ENCODE data around the gene ESPNL.

The ESPNL gene

DNA sequence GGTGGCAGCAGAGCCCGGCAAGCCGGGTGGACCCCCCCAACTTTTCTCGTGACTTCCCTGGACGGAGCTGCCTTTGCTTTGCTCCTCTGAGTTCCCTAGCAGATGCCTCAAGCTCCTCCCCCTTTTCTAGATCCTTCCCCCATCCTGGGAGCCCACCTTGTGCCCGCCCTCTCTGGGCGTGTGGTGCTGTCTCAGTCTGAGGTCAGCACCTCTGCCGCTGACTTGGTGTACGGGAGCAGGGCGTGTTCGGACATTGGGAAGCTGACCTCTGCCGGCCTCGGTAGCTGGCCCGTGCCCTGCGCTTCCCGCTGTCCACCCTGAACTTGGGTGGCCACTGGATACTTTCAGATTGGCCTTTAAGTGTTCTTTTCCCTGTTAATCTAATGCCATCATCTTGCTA is 19.6 kb upstream of the ESPNL start:
- Histone ChIP-seq H3K36me3 (ENCODE audit: low read depth) (peaks cover 63% of the 10 kb centered on the region), H3K9me3 (ENCODE audit: severe bottlenecking) (no peaks in the 10 kb centered on the region), H3K27me3 (ENCODE audit: insufficient read depth, poor library complexity, severe bottlenecking) (no peaks in the 10 kb centered on the region), H3K4me3 (ENCODE audit: severe bottlenecking) (no peak overlapping the region), H3K27ac (ENCODE audit: poor library complexity, severe bottlenecking) (no peak overlapping the region), H3K4me1 (ENCODE audit: insufficient read depth, poor library complexity, severe bottlenecking) (no peaks in the 10 kb centered on the region)
- ATAC-seq (ENCODE audit: low read depth), result no peak
- TF ChIP-seq, protein P1, sequence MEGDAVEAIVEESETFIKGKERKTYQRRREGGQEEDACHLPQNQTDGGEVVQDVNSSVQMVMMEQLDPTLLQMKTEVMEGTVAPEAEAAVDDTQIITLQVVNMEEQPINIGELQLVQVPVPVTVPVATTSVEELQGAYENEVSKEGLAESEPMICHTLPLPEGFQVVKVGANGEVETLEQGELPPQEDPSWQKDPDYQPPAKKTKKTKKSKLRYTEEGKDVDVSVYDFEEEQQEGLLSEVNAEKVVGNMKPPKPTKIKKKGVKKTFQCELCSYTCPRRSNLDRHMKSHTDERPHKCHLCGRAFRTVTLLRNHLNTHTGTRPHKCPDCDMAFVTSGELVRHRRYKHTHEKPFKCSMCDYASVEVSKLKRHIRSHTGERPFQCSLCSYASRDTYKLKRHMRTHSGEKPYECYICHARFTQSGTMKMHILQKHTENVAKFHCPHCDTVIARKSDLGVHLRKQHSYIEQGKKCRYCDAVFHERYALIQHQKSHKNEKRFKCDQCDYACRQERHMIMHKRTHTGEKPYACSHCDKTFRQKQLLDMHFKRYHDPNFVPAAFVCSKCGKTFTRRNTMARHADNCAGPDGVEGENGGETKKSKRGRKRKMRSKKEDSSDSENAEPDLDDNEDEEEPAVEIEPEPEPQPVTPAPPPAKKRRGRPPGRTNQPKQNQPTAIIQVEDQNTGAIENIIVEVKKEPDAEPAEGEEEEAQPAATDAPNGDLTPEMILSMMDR (IDR thresholded peaks at IDR 0.05; ENCODE audit: poor library complexity, severe bottlenecking), result no peak
- peak; percentile 33 for DNase-seq (ENCODE audit: low spot score)

DNA sequence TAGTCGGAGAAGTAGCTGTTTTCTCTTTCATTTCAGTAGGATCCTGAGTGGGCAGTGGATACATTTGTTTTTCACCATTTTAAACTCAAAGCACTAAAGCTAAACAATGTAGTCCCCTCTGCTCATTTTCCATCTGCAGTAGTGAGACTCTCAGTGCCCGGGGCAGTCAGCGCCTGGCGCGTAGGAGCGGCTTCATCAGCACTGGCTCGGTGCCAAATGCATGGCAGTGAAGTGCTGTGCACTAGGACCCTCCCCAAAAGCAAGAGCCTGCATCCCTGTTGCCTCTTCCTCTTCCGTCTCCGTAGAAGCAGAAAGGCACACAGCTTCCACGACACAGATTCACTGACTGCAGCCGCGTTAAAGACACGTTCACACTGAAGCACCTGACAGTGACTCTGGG is 19.0 kb upstream of the ESPNL start:
- Histone ChIP-seq H3K36me3 (ENCODE audit: low read depth) (peaks cover 59% of the 10 kb centered on the region), H3K27ac (ENCODE audit: poor library complexity, severe bottlenecking) (no peak overlapping the region), H3K4me1 (ENCODE audit: insufficient read depth, poor library complexity, severe bottlenecking) (no peaks in the 10 kb centered on the region), H3K9me3 (ENCODE audit: severe bottlenecking) (no peaks in the 10 kb centered on the region), H3K4me3 (ENCODE audit: severe bottlenecking) (no peak overlapping the region), H3K27me3 (ENCODE audit: insufficient read depth, poor library complexity, severe bottlenecking) (no peaks in the 10 kb centered on the region)
- TF ChIP-seq, protein P1 (IDR thresholded peaks at IDR 0.05; ENCODE audit: poor library complexity, severe bottlenecking), result no peak
- ATAC-seq (ENCODE audit: low read depth) (no peak), DNase-seq (ENCODE audit: low spot score) (peak; percentile 18)

DNA sequence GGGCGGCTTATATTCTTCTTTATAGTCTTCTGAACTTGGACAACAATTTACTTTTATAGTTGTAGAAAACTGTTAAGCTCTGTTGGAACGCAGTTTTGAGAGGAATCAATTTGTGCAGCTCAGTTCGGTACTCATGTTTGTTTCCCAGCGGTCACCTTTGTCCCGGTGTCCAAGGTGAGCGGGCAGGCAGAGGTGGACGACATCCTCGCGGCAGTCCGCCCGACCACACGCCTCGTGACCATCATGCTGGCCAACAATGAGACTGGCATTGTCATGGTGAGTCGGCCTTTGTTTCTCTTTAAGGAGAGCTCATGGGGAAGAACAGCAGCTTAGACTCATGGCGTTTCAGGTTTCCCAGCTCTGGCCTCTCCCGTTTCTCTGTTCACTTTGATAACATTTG is 18.6 kb upstream of the ESPNL start:
- TF ChIP-seq, protein P1 (IDR thresholded peaks at IDR 0.05; ENCODE audit: poor library complexity, severe bottlenecking), result no peak
- no peak overlapping the region for H3K27ac ChIP-seq (ENCODE audit: poor library complexity, severe bottlenecking)
- ATAC-seq (ENCODE audit: low read depth) (no peak), DNase-seq (ENCODE audit: low spot score) (peak; percentile 15)
- H3K36me3 ChIP-seq (ENCODE audit: low read depth), result peaks cover 56% of the 10 kb centered on the region
- H3K27me3 ChIP-seq (ENCODE audit: insufficient read depth, poor library complexity, severe bottlenecking), result no peaks in the 10 kb centered on the region
- no peaks in the 10 kb centered on the region for H3K4me1 ChIP-seq (ENCODE audit: insufficient read depth, poor library complexity, severe bottlenecking)
- H3K9me3 ChIP-seq (ENCODE audit: severe bottlenecking), result no peaks in the 10 kb centered on the region
- H3K4me3 ChIP-seq (ENCODE audit: severe bottlenecking), result no peak overlapping the region

DNA sequence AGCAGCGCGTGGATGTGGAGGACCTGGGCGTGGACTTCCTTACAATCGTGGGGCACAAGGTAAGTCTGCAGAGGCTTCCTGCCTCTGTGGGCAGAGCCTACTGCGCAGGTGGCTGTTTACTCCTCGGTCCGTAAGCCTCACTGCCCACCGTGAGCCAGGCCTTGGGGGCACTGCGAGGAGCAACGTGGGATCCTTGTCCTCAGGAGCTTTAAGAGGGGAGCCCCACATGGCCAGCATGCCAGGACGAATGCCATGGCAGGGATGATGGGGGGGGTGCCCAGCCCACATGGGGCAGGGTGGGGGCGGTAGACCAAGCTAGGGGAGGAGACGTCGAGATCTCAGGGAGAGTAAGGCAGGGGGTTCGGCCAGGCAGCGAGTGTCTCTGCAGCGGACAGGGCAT is 18.0 kb upstream of the ESPNL start:
- Histone ChIP-seq H3K9me3 (ENCODE audit: severe bottlenecking) (no peaks in the 10 kb centered on the region), H3K36me3 (ENCODE audit: low read depth) (peaks cover 50% of the 10 kb centered on the region), H3K4me3 (ENCODE audit: severe bottlenecking) (no peak overlapping the region), H3K27ac (ENCODE audit: poor library complexity, severe bottlenecking) (no peak overlapping the region), H3K4me1 (ENCODE audit: insufficient read depth, poor library complexity, severe bottlenecking) (no peaks in the 10 kb centered on the region), H3K27me3 (ENCODE audit: insufficient read depth, poor library complexity, severe bottlenecking) (no peaks in the 10 kb centered on the region)
- TF ChIP-seq, protein P1 (IDR thresholded peaks at IDR 0.05; ENCODE audit: poor library complexity, severe bottlenecking), result no peak
- ATAC-seq (ENCODE audit: low read depth) (no peak), DNase-seq (ENCODE audit: low spot score) (peak; percentile 36)

DNA sequence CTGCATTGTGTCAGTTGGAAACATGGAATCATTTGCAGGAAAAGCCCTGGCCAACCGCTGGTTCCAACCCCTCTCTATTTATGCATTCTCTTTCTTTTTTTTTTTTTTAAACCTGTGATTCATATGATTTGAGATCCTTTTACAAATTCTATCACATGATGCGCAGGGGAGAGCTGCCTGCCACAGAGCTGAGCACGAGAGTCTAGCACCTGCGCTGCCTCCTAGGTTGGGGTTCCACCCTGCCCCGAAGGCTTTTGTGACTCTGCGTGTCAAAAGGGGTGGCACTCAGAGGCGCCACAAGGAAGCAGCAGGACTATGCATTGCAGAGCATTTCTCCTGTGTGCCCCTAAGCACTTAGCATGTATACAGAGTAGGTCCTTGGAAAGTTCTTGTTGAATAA is 17.3 kb upstream of the ESPNL start:
- TF ChIP-seq, protein P1 (IDR thresholded peaks at IDR 0.05; ENCODE audit: poor library complexity, severe bottlenecking), result no peak
- Histone ChIP-seq H3K27me3 (ENCODE audit: insufficient read depth, poor library complexity, severe bottlenecking) (no peaks in the 10 kb centered on the region), H3K4me1 (ENCODE audit: insufficient read depth, poor library complexity, severe bottlenecking) (no peaks in the 10 kb centered on the region), H3K27ac (ENCODE audit: poor library complexity, severe bottlenecking) (no peak overlapping the region), H3K36me3 (ENCODE audit: low read depth) (peaks cover 46% of the 10 kb centered on the region), H3K4me3 (ENCODE audit: severe bottlenecking) (no peak overlapping the region), H3K9me3 (ENCODE audit: severe bottlenecking) (no peaks in the 10 kb centered on the region)
- ATAC-seq (ENCODE audit: low read depth) (no peak), DNase-seq (ENCODE audit: low spot score) (peak; percentile 8)
